ENCODE measurements around the gene LOXL1. TPM values are rescaled to one million over a fixed set of nuclear protein-coding genes. Genes with fewer than 3 reads are reported as not detected.

LOXL1 gene
- total and polyA plus RNA-seq, 9 of the 15 experiments (the other 6 are each of a cell fraction or from before 2014, with no cell fraction given), result 0.14 TPM; not detected in 8

- TF ChIP-seq, protein P1, sequence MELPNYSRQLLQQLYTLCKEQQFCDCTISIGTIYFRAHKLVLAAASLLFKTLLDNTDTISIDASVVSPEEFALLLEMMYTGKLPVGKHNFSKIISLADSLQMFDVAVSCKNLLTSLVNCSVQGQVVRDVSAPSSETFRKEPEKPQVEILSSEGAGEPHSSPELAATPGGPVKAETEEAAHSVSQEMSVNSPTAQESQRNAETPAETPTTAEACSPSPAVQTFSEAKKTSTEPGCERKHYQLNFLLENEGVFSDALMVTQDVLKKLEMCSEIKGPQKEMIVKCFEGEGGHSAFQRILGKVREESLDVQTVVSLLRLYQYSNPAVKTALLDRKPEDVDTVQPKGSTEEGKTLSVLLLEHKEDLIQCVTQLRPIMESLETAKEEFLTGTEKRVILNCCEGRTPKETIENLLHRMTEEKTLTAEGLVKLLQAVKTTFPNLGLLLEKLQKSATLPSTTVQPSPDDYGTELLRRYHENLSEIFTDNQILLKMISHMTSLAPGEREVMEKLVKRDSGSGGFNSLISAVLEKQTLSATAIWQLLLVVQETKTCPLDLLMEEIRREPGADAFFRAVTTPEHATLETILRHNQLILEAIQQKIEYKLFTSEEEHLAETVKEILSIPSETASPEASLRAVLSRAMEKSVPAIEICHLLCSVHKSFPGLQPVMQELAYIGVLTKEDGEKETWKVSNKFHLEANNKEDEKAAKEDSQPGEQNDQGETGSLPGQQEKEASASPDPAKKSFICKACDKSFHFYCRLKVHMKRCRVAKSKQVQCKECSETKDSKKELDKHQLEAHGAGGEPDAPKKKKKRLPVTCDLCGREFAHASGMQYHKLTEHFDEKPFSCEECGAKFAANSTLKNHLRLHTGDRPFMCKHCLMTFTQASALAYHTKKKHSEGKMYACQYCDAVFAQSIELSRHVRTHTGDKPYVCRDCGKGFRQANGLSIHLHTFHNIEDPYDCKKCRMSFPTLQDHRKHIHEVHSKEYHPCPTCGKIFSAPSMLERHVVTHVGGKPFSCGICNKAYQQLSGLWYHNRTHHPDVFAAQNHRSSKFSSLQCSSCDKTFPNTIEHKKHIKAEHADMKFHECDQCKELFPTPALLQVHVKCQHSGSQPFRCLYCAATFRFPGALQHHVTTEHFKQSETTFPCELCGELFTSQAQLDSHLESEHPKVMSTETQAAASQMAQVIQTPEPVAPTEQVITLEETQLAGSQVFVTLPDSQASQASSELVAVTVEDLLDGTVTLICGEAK (IDR thresholded peaks at IDR 0.05), result peak; percentile 81
- TF ChIP-seq, protein P1 (CRISPR knock-in tag; IDR thresholded peaks at IDR 0.05), result no peak
- TF ChIP-seq ZNF140 (CRISPR knock-in tag; IDR thresholded peaks at IDR 0.05) (no peak), PHF8 (IDR thresholded peaks at IDR 0.05; ENCODE audit: borderline replicate concordance, low read length) (peak; percentile 60; the same call in 1 of the 2 replicates), ZNF609 (CRISPR knock-in tag; IDR thresholded peaks at IDR 0.05; ENCODE audit: borderline replicate concordance) (no peak), TBL1XR1 (IDR thresholded peaks at IDR 0.05; ENCODE audit: low read length in 2 of 2) (peak in 1 of 2 experiments; percentile 31; a peak in 2 of 4 replicates), SP2 (IDR thresholded peaks at IDR 0.05; ENCODE audit: extremely low read depth, low read depth, low read length, poor library complexity, severe bottlenecking) (peak; percentile 87), FOXM1 (IDR thresholded peaks at IDR 0.05; ENCODE audit: low read depth) (peak; percentile 42), FOXM1 (CRISPR knock-in tag; IDR thresholded peaks at IDR 0.05; ENCODE audit: low read depth) (no peak), L3MBTL2 (IDR thresholded peaks at IDR 0.05) (peak; percentile 21; the same call in 1 of the 2 replicates), MYC (IDR thresholded peaks at IDR 0.05; ENCODE audit: low read depth, low read length) (peak; percentile 86), MYC (CRISPR knock-in tag; IDR thresholded peaks at IDR 0.05; ENCODE audit: borderline replicate concordance, low read depth) (no peak), ZNF766 (CRISPR knock-in tag; conservative IDR thresholded peaks at IDR 0.05) (peak; percentile 74)
These were observed 65.7 kb downstream of the LOXL1 start, which contains the start of gene STOML1 (continued) for GRCh38 chr15:73991726-73992593.

Measured in K562 (cell line).